Activated effector memory CD4-positive, alpha-beta T cell treated with Interleukin-2 at 50 U/mL for 16 hours (primary cell): ENCODE data around the gene DMRT1.
"Not testable (repeated sequence)": the region's sequence is repeated elsewhere in the genome, so short reads cannot be mapped to it uniquely, and the experiment has no call there.

Experiments used
- DNase-seq: peaks from one replicate; pipeline ENCODE4 v3.0.0-alpha.2; 2020

DMRT1 gene

DNA sequence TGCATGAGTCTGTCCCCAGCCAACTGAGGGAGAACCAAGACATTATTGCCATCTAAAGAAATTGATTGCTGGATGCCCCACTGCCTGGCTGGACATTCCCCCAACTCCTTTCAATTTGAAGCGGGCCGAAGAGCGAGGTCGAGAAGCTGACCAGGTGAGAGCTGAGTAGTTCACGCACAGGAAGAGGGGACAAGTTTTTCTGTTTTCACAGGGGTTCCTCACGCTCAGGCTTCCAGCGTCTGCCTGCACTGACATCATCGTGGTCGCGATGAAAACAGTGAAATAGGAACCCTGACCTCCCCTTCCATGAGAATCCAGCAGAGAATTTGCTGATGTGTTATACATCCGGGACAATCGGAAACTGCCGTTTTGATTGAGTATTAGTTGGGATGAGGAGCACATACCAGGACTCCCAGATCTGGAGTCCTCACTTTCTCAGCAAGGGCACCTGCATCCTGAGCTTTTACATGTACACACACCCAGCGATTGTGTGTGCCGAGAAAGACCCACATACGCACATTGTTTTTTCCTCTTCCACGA, 131.9 kb downstream of the DMRT1 start:
- no peak for DNase-seq

DNA sequence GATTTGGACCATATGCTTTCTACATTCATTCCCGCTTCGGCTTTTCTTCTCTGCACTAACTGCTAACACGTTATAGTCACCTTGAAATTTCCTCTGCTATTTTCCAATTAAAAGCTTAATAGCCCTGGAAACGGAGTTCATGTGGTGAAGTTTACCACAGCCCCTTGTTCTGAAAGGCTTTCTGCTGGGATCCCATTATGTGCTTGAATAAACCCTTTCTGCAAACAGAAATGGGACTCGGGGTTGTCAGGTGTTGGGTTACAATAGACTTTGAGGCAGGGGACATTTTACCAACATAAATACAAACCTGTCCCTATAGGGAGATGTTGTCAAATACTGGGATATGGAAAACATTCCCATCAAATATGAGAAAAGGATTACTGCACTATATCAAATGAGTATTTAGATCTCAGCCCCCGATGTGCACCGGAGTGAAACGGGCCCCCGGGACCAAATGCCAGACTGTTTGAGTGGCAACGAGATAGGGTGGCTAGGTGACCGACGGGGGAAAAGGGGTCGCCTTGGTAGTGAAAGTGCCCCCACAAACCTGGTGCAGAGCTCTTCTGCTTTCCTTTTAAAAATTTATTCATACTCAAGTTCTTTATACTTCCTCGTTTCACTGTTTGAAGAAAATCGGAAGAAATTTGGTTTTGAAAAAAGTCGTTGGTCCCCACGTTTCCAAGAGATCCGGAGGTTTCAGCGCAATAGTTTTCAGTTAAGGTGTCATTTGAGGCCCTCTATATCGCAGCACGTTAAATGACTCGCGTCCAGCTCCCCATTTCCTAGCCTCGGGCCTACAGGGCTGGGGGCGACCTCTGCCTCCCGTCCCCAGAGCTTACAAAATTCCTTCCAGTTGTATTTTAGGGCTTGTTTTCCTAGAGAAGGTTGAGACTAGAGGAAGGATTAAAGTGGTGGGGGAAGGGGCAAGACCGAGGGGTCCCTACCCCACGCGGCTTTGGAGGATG, 132.8 kb downstream of the DMRT1 start:
- no peak for DNase-seq

GRCh38 chr9:974996-975739, 133.7 kb downstream of the DMRT1 start:
- no peak for DNase-seq

DNA sequence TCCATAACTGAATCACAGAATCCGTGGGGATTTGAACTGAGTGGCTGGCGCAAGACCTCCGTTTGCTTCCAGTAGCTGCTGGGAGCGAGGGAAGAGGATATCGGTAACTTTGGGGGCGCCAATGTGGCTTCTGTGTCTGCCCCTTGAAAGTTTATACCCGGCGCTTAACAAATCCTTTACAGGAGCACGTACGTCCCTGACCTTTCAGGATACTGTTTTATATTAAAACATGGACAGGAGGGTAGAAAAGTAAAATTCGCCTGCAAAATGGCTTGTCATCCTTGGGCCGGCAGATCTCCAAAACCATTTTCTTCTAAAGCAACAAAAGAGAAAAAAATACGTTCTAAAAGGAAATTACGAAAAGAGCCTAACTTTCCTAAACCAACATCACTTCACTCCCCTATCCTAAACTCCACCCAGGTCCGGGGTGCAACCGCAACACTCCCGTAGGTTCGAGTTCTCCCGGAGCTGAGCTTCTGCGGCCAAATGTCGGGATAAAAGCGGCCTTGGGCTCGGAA, 134.3 kb downstream of the DMRT1 start:
- DNase-seq: no peak

DNA sequence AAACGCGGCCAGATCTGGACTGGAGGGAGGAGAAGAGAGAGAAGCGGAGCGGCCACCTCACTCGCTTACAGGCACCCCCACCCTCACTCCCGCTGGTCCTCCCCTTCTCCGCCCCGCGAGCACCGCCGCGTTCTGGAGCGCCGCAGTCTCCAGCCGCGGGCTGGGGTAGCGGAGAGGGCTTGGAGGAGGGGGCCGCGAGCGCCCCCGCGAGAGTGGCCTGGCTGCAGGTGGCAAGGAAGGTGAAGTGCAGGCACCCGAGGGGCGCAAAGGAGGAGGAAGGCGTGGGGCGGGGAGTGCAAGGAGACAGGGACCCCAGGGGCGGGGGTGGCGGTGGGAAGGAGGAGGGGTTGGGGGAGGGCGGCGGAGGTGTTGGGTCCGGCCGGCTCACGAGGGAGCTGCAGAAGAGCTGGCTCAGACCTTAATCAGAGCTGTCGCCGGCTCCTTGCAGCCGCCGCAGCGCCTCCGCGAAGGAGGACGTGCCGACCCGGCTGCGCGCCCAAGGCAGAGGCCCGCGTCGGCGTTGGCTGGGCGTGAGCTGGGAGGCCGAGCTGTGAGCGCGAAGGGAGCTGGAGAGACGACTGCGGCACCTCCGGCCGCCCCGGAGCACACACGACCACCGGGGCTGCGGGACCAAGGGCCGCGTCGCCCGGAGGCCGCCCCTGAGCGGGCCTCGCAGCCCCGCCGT, 134.9 kb downstream of the DMRT1 start, which contains the start of gene DMRT3:
DMRT3 (plus strand) TSS at position 398 of the 685 bp plus-strand sequence. CDS start 347 bp downstream, outside the sequence.
- DNase-seq: no peak

GRCh38 chr9:976943-977837, 135.7 kb downstream of the DMRT1 start:
- DNase-seq: no peak

- DNase-seq: no peak
These were observed 136.6 kb downstream of the DMRT1 start for GRCh38 chr9:977838-978830.

GRCh38 chr9:979983-980382, 138.5 kb downstream of the DMRT1 start:
- DNase-seq: no peak

GRCh38 chr9:980640-981039, 139.1 kb downstream of the DMRT1 start:
- no peak for DNase-seq

GRCh38 chr9:981491-981898, 140.0 kb downstream of the DMRT1 start:
- no peak for DNase-seq

DNA sequence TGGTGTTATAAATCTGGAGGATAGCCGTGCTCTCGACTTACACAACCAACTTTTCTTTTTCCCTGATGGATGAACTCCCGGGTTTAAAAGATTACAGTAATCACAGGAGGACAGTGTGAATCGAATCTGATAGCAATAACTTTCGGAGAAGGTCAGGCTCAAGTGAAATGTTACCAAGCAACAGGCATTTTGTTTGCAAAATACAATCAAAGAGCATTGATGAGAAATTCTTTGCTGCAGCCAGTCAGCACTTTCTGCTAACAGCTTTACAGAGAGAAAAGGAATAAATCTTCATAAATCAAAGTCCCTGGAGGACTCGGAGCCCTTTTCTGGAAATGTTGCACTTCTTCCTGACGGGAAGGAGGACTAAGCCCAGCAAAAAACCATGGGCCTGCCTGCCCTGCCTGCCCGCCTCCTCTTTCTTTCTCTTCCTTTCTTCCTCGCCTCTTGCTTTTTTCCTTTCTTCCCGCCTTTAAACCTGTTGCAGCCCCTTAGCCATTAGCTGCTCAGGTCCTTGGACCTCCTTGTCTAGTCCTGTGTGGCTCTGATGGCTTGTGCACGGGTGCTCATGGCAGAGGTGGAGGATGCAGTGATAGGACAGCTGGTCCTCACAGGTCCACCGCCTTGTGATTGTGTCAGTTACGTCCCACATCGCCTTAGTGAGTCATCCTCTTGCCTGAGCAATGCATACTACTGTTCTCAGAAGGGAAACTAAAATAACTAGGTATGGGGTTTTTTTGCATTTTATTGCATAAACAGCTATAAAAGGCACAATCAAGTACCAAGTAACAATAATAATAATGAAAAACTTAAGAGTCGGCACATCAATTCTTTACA, 141.1 kb downstream of the DMRT1 start:
- no peak for DNase-seq

DNA sequence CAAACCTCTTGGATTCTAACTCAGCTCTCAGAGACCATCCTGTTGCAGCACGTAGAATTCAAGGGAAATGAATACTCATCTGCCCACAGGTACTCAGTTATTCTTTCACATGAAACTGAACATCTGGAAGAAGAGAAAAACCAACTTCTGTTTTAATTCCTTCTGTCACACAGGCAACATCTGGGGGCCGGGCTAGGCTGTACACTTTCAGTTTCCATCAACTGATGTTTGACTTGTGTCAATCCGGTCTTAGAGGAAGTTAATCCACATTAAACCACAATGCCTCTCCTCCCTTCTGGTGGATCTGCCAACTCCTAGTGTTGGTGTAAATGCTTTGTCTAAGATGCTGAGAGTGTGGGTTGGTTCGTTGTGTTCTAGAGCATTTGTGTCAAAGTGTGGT, 152.5 kb downstream of the DMRT1 start:
- no peak for DNase-seq

- DNase-seq: no peak
These were observed 153.7 kb downstream of the DMRT1 start for GRCh38 chr9:995192-995591.

DNA sequence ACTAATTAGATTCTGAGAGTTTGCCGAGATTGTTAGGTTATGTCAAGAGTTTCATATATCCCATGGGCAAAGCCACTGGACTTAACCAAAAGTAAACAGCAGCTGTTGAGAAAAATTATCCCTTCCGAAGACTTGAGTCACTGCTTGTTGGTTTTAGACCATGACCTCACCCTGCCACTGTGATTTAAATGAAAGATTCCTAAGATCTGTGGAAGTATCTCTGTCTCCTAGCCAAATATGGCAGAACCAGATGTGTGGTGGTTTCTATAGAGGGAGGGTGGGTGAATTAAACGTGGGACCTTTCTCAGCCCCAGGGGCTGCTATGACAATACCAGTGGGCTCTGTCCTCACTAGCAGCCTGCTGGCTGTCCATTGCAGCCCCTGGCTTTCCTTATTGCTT, 154.3 kb downstream of the DMRT1 start:
- no peak for DNase-seq

GRCh38 chr9:998299-999110, 157.0 kb downstream of the DMRT1 start:
- DNase-seq: not testable (repeated sequence)

DNA sequence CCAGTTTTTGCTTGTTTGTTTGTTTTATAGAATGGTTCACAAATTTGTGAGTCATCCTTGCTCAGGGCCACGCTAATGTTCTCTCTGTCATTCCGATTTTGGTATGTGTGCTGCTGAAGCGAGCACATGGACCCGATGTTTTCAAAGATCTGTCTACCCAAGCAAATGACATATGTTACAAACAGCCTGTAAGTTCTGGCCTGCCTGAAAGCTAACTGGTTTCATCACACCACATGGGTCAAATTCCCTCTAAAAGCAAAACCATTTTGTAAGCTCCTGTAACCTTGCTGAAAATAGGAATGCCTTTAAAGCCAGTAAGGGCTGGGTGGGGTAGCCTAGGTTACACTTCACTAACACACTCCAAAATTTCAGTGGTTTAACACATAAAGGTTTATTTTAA, 160.3 kb downstream of the DMRT1 start:
- DNase-seq: no peak

DNA sequence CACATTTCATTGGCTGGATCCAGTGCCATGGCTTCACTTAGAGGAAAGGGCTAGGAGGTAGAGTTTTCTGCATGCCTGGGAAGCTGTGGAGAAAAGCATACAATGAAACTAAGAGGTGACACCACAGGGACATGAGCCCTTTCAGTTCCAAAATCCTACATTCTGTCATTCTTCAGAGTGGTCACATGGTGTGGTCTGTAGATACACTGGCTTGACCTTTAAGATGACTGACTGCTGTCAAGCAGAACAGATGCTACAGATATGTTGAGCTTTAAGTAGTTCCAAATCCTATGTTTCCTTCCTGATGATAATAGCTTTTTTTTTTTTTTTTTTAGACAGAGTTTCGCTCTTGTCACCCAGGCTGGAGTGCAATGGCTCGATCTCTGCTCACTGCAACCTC, 161.2 kb downstream of the DMRT1 start:
- DNase-seq: no peak

DNA sequence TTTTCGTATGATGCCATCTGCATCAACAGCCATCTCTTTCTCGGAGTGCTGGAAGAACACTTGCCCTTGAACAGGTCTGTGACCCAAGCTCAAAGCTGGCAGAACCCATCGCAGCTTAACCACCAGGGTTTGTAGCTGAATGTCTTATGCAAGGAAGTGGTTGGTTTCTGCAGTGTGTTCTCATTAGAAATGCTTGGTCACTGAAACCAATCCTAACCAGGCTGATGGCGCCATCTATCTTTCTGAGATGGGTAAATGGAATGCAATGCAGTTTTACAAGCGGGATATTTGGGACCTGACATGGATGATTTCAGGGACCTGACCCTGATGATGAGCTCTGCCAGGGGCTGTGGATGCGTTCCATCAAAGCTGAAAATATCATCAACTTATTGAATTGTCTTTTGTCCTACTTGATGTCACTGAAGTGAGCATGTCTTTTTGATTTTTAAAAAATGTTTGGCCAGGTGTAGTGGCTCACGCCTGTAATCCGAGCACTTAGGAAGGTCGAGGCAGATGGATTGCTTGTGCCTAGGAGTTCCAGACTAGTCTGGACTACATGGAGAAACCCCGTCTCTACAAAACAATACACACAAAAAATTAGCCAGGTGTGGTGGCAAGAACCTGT, 163.7 kb downstream of the DMRT1 start:
- no peak for DNase-seq
